Keratinocyte (primary cell): Measurements from ENCODE around the gene TCHP. TPM values are rescaled to one million over a fixed set of nuclear protein-coding genes. Genes with fewer than 3 reads are reported as not detected.
A peak's percentile ranks its signal among the peaks of the same experiment; 100 is the strongest.

Experiments used
- DNase-seq: peaks from one replicate; pipeline ENCODE4 v3.0.0-alpha.2; 2011; ENCODE audit warnings: low read depth, missing footprints, low spot score
- FAIRE-seq: peaks from 2 replicates; lab custom pipeline; 2011; peaks lifted over from hg19 to GRCh38; lab: Jason Lieb, UNC
- H2AFZ ChIP-seq: 2 replicates; pipeline ENCODE4 v1.6.0; 2012; ENCODE audit warnings: low read length, control low read depth, inconsistent platforms; ENCODE audit not compliant: control insufficient read depth
- H3K27ac ChIP-seq: 2 replicates; pipeline ENCODE4 v1.5.1; 2011; ENCODE audit warnings: low read length; ENCODE audit not compliant: control insufficient read depth, insufficient read depth
- H3K27me3 ChIP-seq: 3 replicates; pipeline ENCODE4 v1.6.0; 2011; ENCODE audit warnings: low read length; ENCODE audit not compliant: control insufficient read depth, insufficient read depth; ENCODE audit errors: extremely low read depth
- H3K36me3 ChIP-seq, 2 experiments: 2 replicates in 1 of 2; 3 replicates in 1 of 2; pipeline ENCODE4 v1.5.1; 2011; ENCODE audit warnings: low read length in 2 of 2, mild to moderate bottlenecking in 1 of 2; ENCODE audit not compliant: control insufficient read depth in 2 of 2, insufficient read depth in 2 of 2; ENCODE audit errors: extremely low read depth in 1 of 2
- H3K4me1 ChIP-seq: 3 replicates; pipeline ENCODE4 v1.5.1; 2011; ENCODE audit warnings: low read length; ENCODE audit not compliant: control insufficient read depth, insufficient read depth; ENCODE audit errors: extremely low read depth
- H3K4me2 ChIP-seq: 3 replicates; pipeline ENCODE4 v1.6.0; 2011; ENCODE audit warnings: low read depth, low read length; ENCODE audit not compliant: control insufficient read depth, insufficient read depth; ENCODE audit errors: extremely low read depth
- H3K4me3 ChIP-seq, 3 experiments: fragments of 200-600 bp in 1 of 3; sonication (generic) in 1 of 3; 2 replicates in 2 of 3; 3 replicates in 1 of 3; pipeline ENCODE4 v1.5.1; 2011 to 2016; ENCODE audit warnings: low read length in 3 of 3, mild to moderate bottlenecking in 3 of 3, control low read depth in 2 of 3, inconsistent platforms in 1 of 3, low read depth in 1 of 3, mixed read lengths in 1 of 3, mixed run types in 1 of 3, moderate library complexity in 1 of 3; ENCODE audit not compliant: control insufficient read depth in 2 of 3, insufficient read depth in 2 of 3; ENCODE audit errors: extremely low read depth in 1 of 3
- H3K79me2 ChIP-seq: 2 replicates; pipeline ENCODE4 v1.6.0; 2012; ENCODE audit warnings: low read length; ENCODE audit not compliant: control insufficient read depth, insufficient read depth
- H3K9ac ChIP-seq: 3 replicates; pipeline ENCODE4 v1.6.0; 2011; ENCODE audit warnings: low read length; ENCODE audit not compliant: control insufficient read depth, insufficient read depth; ENCODE audit errors: extremely low read depth
- H3K9me1 ChIP-seq: 3 replicates; pipeline ENCODE4 v1.6.0; 2011; ENCODE audit warnings: low read length; ENCODE audit not compliant: control insufficient read depth, insufficient read depth; ENCODE audit errors: extremely low read depth
- H3K9me3 ChIP-seq: 2 replicates; pipeline ENCODE4 v1.5.1; 2012; ENCODE audit warnings: low read depth, low read length; ENCODE audit not compliant: control insufficient read depth
- H4K20me1 ChIP-seq: 3 replicates; pipeline ENCODE4 v1.6.0; 2011; ENCODE audit warnings: low read length; ENCODE audit not compliant: control insufficient read depth, insufficient read depth; ENCODE audit errors: extremely low read depth
- CTCF ChIP-seq, 3 experiments: IDR thresholded peaks in 1 of 3; conservative IDR thresholded peaks in 1 of 3; optimal IDR thresholded peaks in 1 of 3; 2 replicates in 2 of 3; 3 replicates in 1 of 3; pipeline versions ENCODE3 to v1.5.1; 2011; ENCODE audit warnings: low read length in 3 of 3, mild to moderate bottlenecking in 3 of 3, moderate library complexity in 2 of 3, control low read depth in 1 of 3, inconsistent platforms in 1 of 3; ENCODE audit not compliant: insufficient read depth in 2 of 3; ENCODE audit errors: extremely low read depth in 1 of 3
- EZH2 ChIP-seq: IDR thresholded peaks from one replicate; pipeline ENCODE4 v1.6.1; 2012; ENCODE audit warnings: inconsistent platforms, mild to moderate bottlenecking, low read length, moderate library complexity
- dilution Hi-C: fragments of 300-500 bp; cut with MboI; formaldehyde crosslinking; loops from one replicate; pipeline ENCODE4 v1.7.0; 2020; ENCODE audit warnings: low sequenced_read_pairs; ENCODE audit not compliant: extremely low pct_ligation_motif_present
- polyA plus RNA-seq, 5 experiments: library from polyadenylated mRNA; depleted of rRNA in 3 of 5; stranded (reverse) in 3 of 5; stranded (forward) in 1 of 5; unstranded in 1 of 5; fragments of >200 nt; gene quantifications; 1 replicate in 1 of 5; 2 replicates in 3 of 5; 3 replicates in 1 of 5; pipeline versions ENCODE4 v1.2.1 to v1.2.3, GENCODE V29; 2011 to 2012; ENCODE audit warnings: missing spikeins in 2 of 5, low read depth in 1 of 5, low replicate concordance in 1 of 5

Gene TCHP
- polyA plus RNA-seq, 1 donor (not counting 4 experiments of a cell fraction or from before 2014, with no cell fraction given), result 9.6 TPM

DNA sequence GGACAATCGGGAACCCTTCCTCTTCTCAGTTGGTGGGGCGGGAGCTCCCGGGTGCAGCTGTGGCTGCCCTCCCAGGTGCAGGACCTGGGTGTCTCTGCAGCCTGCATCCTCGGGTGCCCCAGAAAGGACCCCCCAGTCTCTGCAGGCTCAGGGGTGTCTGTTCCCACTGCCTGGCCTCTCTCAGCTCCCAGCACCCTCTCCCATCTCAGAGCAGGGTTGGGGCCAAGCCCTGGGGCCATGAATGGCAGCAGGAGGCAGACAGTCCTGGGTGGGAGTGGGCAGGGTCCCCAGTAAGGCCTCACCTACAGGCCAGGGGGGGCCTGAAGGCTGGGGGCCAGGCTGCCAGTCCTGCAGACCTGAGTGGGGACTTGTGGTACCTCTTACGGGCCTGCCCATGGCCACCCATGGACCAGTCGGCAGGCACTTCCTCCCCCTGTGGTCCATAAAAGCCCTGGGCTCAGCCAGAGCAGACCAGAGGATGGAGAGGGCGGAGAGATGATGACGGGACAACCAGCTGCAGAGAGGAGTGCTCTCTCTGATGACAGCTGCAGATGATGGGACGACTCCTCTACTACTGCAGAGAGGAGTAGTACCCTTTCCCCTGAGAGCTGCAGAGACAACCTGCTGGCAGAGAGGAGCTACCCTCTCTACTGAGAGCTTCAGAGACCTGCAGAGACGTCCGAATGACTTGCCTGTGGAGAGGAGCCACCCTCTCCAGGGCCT is 26.6 kb downstream of the TCHP start:
- Histone ChIP-seq H3K9ac (no peak overlapping the region), H3K79me2 (no peaks in the 10 kb centered on the region), H3K9me3 (no peaks in the 10 kb centered on the region), H2AFZ (no peak overlapping the region), H3K9me1 (no peaks in the 10 kb centered on the region), H4K20me1 (no peaks in the 10 kb centered on the region), H3K4me3 (no peak overlapping the region), H3K27me3 (no peaks in the 10 kb centered on the region), H3K27ac (no peak overlapping the region), H3K4me1 (no peaks in the 10 kb centered on the region), H3K36me3 (peaks cover 10 to 17% of the 10 kb centered on the region in 2 experiments), H3K4me2 (no peak overlapping the region)
- dilution Hi-C loops, result no loop called here
- TF ChIP-seq CTCF (optimal IDR thresholded peaks at IDR 0.05 in 1 of 3, IDR thresholded peaks at IDR 0.05 in 1 of 3, conservative IDR thresholded peaks at IDR 0.05 in 1 of 3; ENCODE audit: extremely low read depth in 1 of 3, insufficient read depth in 2 of 3, low read length in 3 of 3) (no peak), EZH2 (no peak)
- no peak for FAIRE-seq
- no peak for DNase-seq

DNA sequence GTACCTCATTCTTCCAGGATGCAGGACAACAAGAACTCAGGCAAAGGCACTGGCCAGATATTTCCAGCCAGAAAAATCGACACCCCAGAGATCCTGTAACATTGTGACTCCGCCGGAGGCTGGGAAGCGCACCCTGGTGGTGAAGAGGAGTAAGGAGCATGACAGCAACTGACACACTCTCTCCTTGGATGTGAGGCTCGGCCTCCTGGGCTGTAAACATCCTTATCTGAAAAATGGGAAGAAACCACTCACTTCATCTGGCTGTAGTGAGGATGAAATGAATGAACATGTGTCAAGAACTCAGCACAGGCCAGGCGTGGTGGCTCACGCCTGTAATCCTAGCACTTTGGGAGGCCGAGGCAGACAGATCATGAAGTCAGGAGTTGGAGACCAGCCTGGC is 27.5 kb downstream of the TCHP start:
- H3K4me3 ChIP-seq, result no peak overlapping the region
- no peak overlapping the region for H3K27ac ChIP-seq
- H3K9me3 ChIP-seq, result no peaks in the 10 kb centered on the region
- peaks cover 15 to 18% of the 10 kb centered on the region in 2 experiments for H3K36me3 ChIP-seq
- no peak overlapping the region for H3K9ac ChIP-seq
- DNase-seq, result no peak
- H4K20me1 ChIP-seq, result no peaks in the 10 kb centered on the region
- no peaks in the 10 kb centered on the region for H3K9me1 ChIP-seq
- FAIRE-seq, result peak; percentile 46
- no peaks in the 10 kb centered on the region for H3K4me1 ChIP-seq
- no peaks in the 10 kb centered on the region for H3K27me3 ChIP-seq
- no peak overlapping the region for H3K4me2 ChIP-seq
- no peaks in the 10 kb centered on the region for H3K79me2 ChIP-seq
- no peak overlapping the region for H2AFZ ChIP-seq
- TF ChIP-seq EZH2 (no peak), CTCF (optimal IDR thresholded peaks at IDR 0.05 in 1 of 3, IDR thresholded peaks at IDR 0.05 in 1 of 3, conservative IDR thresholded peaks at IDR 0.05 in 1 of 3; ENCODE audit: extremely low read depth in 1 of 3, insufficient read depth in 2 of 3, low read length in 3 of 3) (peak; percentile 82 to 86 (median 83))
- dilution Hi-C loops, result no loop called here
